HPDE6-E6E7 (cell line): ENCODE data around the gene KLB.

Source experiments
- DNase-seq: peaks from one replicate; pipeline ENCODE4 v3.0.0; 2011; ENCODE audit warnings: missing footprints; ENCODE audit errors: extremely low spot score

KLB gene

GRCh38 chr4:39464886-39465501 lies 58.3 kb downstream of the KLB start:
- peak; percentile 31 for DNase-seq

- no peak for DNase-seq
Measured at GRCh38 chr4:39466747-39467146, 60.0 kb downstream of the KLB start.

GRCh38 chr4:39467464-39467863 lies 60.7 kb downstream of the KLB start:
- DNase-seq = no peak

- DNase-seq = peak; percentile 51
Measured at GRCh38 chr4:39469429-39470077, 62.8 kb downstream of the KLB start.

GRCh38 chr4:39470402-39470801 lies 63.7 kb downstream of the KLB start:
- DNase-seq = no peak

GRCh38 chr4:39472396-39472795 lies 65.7 kb downstream of the KLB start:
- no peak for DNase-seq

- no peak for DNase-seq
Measured at GRCh38 chr4:39476187-39476895, 69.6 kb downstream of the KLB start.

GRCh38 chr4:39480251-39480650 lies 73.5 kb downstream of the KLB start:
- DNase-seq = no peak

GRCh38 chr4:39480902-39481695 lies 74.4 kb downstream of the KLB start:
- DNase-seq = no peak

GRCh38 chr4:39484582-39485272 lies 78.0 kb downstream of the KLB start:
- no peak for DNase-seq

GRCh38 chr4:39486221-39486804 lies 79.6 kb downstream of the KLB start:
- DNase-seq = no peak

- DNase-seq = no peak
Measured at GRCh38 chr4:39490322-39490721, 83.6 kb downstream of the KLB start.

GRCh38 chr4:39494354-39494753 lies 87.6 kb downstream of the KLB start:
- DNase-seq = no peak

GRCh38 chr4:39495446-39496213 lies 88.9 kb downstream of the KLB start:
- DNase-seq = peak; percentile 69

- no peak for DNase-seq
Measured at GRCh38 chr4:39497909-39498726, 91.4 kb downstream of the KLB start.

- no peak for DNase-seq
Measured at GRCh38 chr4:39498727-39499020, 91.9 kb downstream of the KLB start.
